Right lobe of liver (tissue), 6 donors: ENCODE data around the gene CECR2. TPM values are rescaled to one million over a fixed set of nuclear protein-coding genes. Genes with fewer than 3 reads are reported as not detected.

Experiments used
- ATAC-seq, 4 donors: fragments of 200-7000 bp; cut with Tn5 transposase; one replicate each; pipeline ENCODE4 v1.9.1; 2020; ENCODE audit warnings: mild to moderate bottlenecking in 4 of 4, moderate library complexity in 4 of 4
- DNase-seq, 3 donors: peaks; one replicate each; pipeline ENCODE4 v3.0.0-alpha.2; 2020
- H3K27ac ChIP-seq, 3 donors: fragments of 200-600 bp; one replicate each; pipeline ENCODE4 v1.8.0; 2022
- H3K27me3 ChIP-seq, 2 donors: fragments of 200-600 bp; one replicate each; pipeline ENCODE4 v1.8.0; 2022
- H3K36me3 ChIP-seq, 4 donors: fragments of 200-600 bp; sonication (generic) in 1 of 4; one replicate each; pipeline versions ENCODE4 v1.5.1 to v1.8.0; 2017 to 2022; ENCODE audit warnings: control low read depth in 1 of 4
- H3K4me1 ChIP-seq, 4 donors: fragments of 200-600 bp; sonication (generic) in 1 of 4; one replicate each; pipeline versions ENCODE4 v1.5.1 to v1.8.0; 2017 to 2022; ENCODE audit warnings: control low read depth in 1 of 4
- H3K4me3 ChIP-seq, 3 donors: fragments of 200-600 bp; one replicate each; pipeline ENCODE4 v1.8.0; 2022
- H3K9me3 ChIP-seq, 4 donors: fragments of 200-600 bp; sonication (generic) in 1 of 4; one replicate each; pipeline versions ENCODE4 v1.5.1 to v1.8.0; 2017 to 2022; ENCODE audit warnings: control low read depth in 1 of 4
- POLR2A ChIP-seq: fragments of 450-650 bp; IDR thresholded peaks from one replicate; pipeline ENCODE4 v1.6.1; 2017; ENCODE audit warnings: antibody characterized with exemption, mild to moderate bottlenecking
- WGBS: methylation state at CpG from one replicate; pipeline ENCODE4 v1.1.6; 2018; ENCODE audit warnings: low coverage, low lambda C conversion rate; ENCODE audit not compliant: insufficient coverage; ENCODE audit errors: missing lambda C conversion rate; 5-methylcytosine and 5-hydroxymethylcytosine counted together
- intact Hi-C, 2 donors: fragments of 100-400 bp; cut with DNase I; formaldehyde crosslinking; loops; one replicate each; pipeline versions ENCODE4 v1.11.2 to v1.14.1; 2022
- long read RNA-seq: library from polyadenylated mRNA; unstranded; transcript quantifications from one replicate; pipeline ENCODE4 v2.0.0, GENCODE V29; 2019
- total RNA-seq, 6 experiments: library from RNA; depleted of rRNA in 2 of 6; stranded (reverse); fragments of >200 nt in 2 of 6; fragmentation: NEBNext Ultra II Directional in 3 of 6; extraction: Animal tissue kit (Norgen Biotek cat#: 25700) in 3 of 6; gene quantifications; one replicate each; pipeline versions ENCODE4 v1.1.0 to v1.2.4, GENCODE V29; 2016 to 2023
- TF ChIP-seq, protein P1 (sequence below), 4 donors: fragments of 200-600 bp in 3 of 4; fragments of 450-650 bp in 1 of 4; IDR thresholded peaks; one replicate each; pipeline versions ENCODE4 v1.5.1 to v1.8.0; 2016 to 2022; ENCODE audit warnings: antibody characterized with exemption in 4 of 4, mild to moderate bottlenecking in 2 of 4
- donor health status: DM: no; HTN: yes; CAD: no.
- donor health status: DM: no; HTN: no; CAD: no.
- donor health status: DM: no; HTN: no; CAD: no.
- donor health status: DM: no; HTN: yes; CAD: no.
- donor health status: DM: no; HTN: yes; CAD: no.

CECR2 gene
- total RNA-seq: 10 to 100 TPM in 3 of 6 experiments, 1 to 10 TPM in 3; 4.9 to 12.3 (median 10.0) TPM
- long read RNA-seq, partial matches to known transcripts: 0 of 1 reads
- long read RNA-seq, other reads (novel, unspliced or antisense): 1 of 1 reads

DNA sequence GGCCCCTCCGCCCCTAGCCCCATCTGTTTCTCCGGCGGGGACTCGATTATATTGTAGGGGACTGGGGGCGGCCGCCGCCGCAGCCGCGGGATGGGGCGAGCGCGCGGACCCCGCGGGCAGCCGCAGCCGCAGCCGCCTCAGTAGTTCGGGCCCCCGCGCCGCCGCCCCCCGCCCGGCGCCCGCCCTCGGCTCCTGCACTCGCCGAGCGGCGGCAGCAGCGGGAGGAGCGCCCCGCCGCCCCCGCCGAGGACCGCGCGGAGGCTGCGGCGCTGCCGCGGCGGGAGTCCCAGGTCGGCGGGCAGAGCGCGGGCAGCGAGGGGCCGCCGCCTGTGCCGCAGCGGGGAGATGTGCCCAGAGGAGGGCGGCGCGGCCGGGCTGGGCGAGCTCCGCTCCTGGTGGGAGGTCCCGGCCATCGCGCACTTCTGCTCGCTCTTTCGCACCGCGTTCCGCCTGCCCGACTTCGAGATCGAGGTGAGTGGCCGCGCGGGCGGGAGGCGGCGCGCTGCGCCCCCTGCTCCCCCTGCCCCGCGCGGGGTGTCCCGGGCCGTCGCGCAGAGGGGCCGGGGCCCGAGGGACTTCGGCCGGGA lies at the start of gene CECR2:
TSS of gene CECR2 (plus strand) at position 22 of the 587 bp plus-strand sequence. CDS start at position 346, 324 bp downstream.
- peak; percentile 4 to 55 (median 24) for ATAC-seq
- H3K9me3 ChIP-seq: no peaks in the 10 kb centered on the region
- 0% methylated on average over 3 of the region's 92 CpGs for WGBS
- intact Hi-C loops: no loop called here
- TF ChIP-seq POLR2A: peak; percentile 43
- TF ChIP-seq, protein P1, sequence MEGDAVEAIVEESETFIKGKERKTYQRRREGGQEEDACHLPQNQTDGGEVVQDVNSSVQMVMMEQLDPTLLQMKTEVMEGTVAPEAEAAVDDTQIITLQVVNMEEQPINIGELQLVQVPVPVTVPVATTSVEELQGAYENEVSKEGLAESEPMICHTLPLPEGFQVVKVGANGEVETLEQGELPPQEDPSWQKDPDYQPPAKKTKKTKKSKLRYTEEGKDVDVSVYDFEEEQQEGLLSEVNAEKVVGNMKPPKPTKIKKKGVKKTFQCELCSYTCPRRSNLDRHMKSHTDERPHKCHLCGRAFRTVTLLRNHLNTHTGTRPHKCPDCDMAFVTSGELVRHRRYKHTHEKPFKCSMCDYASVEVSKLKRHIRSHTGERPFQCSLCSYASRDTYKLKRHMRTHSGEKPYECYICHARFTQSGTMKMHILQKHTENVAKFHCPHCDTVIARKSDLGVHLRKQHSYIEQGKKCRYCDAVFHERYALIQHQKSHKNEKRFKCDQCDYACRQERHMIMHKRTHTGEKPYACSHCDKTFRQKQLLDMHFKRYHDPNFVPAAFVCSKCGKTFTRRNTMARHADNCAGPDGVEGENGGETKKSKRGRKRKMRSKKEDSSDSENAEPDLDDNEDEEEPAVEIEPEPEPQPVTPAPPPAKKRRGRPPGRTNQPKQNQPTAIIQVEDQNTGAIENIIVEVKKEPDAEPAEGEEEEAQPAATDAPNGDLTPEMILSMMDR (IDR thresholded peaks at IDR 0.05): no peak
- no peaks in the 10 kb centered on the region for H3K36me3 ChIP-seq
- H3K27ac ChIP-seq: peak within 1 kb of the TSS; percentile 80 to 94 (median 92)
- H3K27me3 ChIP-seq: no peaks in the 10 kb centered on the region
- H3K4me3 ChIP-seq: peak within 1 kb of the TSS; percentile 61 to 76 (median 70)
- peaks cover 0 to 17% (median 5%) of the 10 kb centered on the region in 4 donors for H3K4me1 ChIP-seq
- peak; percentile 60 to 77 (median 72) for DNase-seq

DNA sequence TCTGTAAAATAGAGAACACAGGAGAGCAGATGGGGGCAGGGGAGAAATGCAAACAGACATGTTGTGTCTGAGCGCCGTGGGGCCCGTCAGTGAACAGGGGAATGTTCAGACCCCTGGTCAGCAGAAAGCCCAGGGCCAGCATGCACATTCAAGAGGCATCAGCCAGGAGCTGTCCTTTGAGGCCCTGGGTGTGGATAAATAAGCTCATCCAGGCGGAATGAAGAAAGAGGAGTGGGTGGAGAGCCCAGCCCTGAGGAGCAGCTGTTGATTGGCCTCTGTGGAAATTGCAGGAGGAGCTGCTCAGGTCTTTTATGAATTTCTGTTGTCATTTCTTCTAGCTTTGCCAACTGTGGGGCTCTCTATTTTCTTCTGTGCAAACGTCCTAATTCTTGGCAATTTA lies 49.7 kb upstream of the CECR2 start:
- DNase-seq (no peak), ATAC-seq (no peak)
- no peaks in the 10 kb centered on the region for H3K9me3 ChIP-seq
- no peak for TF ChIP-seq POLR2A
- TF ChIP-seq, protein P1 (IDR thresholded peaks at IDR 0.05): no peak
- peaks cover 0 to 6% (median 0%) of the 10 kb centered on the region in 4 donors for H3K4me1 ChIP-seq
- 82% methylated on average over 4 of the region's 5 CpGs for WGBS
- intact Hi-C loops: no loop called here
- H3K4me3 ChIP-seq: no peak overlapping the region
- no peaks in the 10 kb centered on the region for H3K27me3 ChIP-seq
- H3K36me3 ChIP-seq: no peaks in the 10 kb centered on the region
- no peak overlapping the region for H3K27ac ChIP-seq

- no peaks in the 10 kb centered on the region for H3K27me3 ChIP-seq
- H3K4me1 ChIP-seq: peaks cover 0 to 6% (median 0%) of the 10 kb centered on the region in 4 donors
- TF ChIP-seq POLR2A: no peak
- TF ChIP-seq, protein P1 (IDR thresholded peaks at IDR 0.05): no peak
- no peak for ATAC-seq
- no peaks in the 10 kb centered on the region for H3K9me3 ChIP-seq
- H3K36me3 ChIP-seq: no peaks in the 10 kb centered on the region
- intact Hi-C loops: no loop called here
- no peak overlapping the region for H3K27ac ChIP-seq
- 59% methylated on average over 4 of the region's 4 CpGs for WGBS
- H3K4me3 ChIP-seq: no peak overlapping the region
- DNase-seq: no peak
Observed at GRCh38 chr22:17322511-17322910, 46.7 kb upstream of the CECR2 start.

- peak overlapping the region in 2 of 3 donors; percentile 84 to 86 for H3K27ac ChIP-seq
- TF ChIP-seq, protein P1 (IDR thresholded peaks at IDR 0.05): no peak
- no peak for TF ChIP-seq POLR2A
- peaks cover 0 to 39% (median 16%) of the 10 kb centered on the region in 4 donors for H3K4me1 ChIP-seq
- ATAC-seq (peak; percentile 43 to 81 (median 65)), DNase-seq (peak; percentile 73 to 87 (median 86))
- H3K9me3 ChIP-seq: no peaks in the 10 kb centered on the region
- intact Hi-C loops: no loop called here
- WGBS: 25% methylated on average over 9 of the region's 9 CpGs
- H3K4me3 ChIP-seq: no peak overlapping the region
- no peaks in the 10 kb centered on the region for H3K27me3 ChIP-seq
- no peaks in the 10 kb centered on the region for H3K36me3 ChIP-seq
Observed at GRCh38 chr22:17331690-17332089, 37.6 kb upstream of the CECR2 start.
